Measurements from ENCODE around the gene MBD3L2B. TPM values are rescaled to one million over a fixed set of nuclear protein-coding genes. Genes with fewer than 3 reads are reported as not detected.

Gene MBD3L2B
- total and polyA plus RNA-seq, 8 donors, result not detected

GRCh38 chr19:7000333-7000732, 20.9 kb downstream of the MBD3L2B start:
- DNase-seq, result no peak
- ATAC-seq, result peak; percentile 47

GRCh38 chr19:6999933-7000332, 21.3 kb downstream of the MBD3L2B start:
- Histone ChIP-seq H3K9me3 (no peaks in the 10 kb centered on the region), H3K4me1 (peaks cover 0 to 3% of the 10 kb centered on the region in 2 donors), H3K27me3 (peaks cover 0 to 22% of the 10 kb centered on the region in 2 donors), H3K4me3 (no peak overlapping the region), H3K27ac (no peak overlapping the region), H3K36me3 (no peaks in the 10 kb centered on the region)
- ATAC-seq (peak; percentile 24), DNase-seq (no peak)
- intact Hi-C loops (cut with DNase I), result no loop called here
- TF ChIP-seq CTCF (IDR thresholded peaks at IDR 0.05), result no peak

More at GRCh38 chr19:7000333-7000732, 20.9 kb downstream of the MBD3L2B start:
- H3K4me1 ChIP-seq, result peaks cover 0 to 3% of the 10 kb centered on the region in 2 donors
- peaks cover 0 to 22% of the 10 kb centered on the region in 2 donors for H3K27me3 ChIP-seq
- H3K9me3 ChIP-seq, result no peaks in the 10 kb centered on the region
- H3K4me3 ChIP-seq, result no peak overlapping the region
- no peak for TF ChIP-seq CTCF (IDR thresholded peaks at IDR 0.05)
- H3K36me3 ChIP-seq, result no peaks in the 10 kb centered on the region
- no peak overlapping the region for H3K27ac ChIP-seq
- intact Hi-C loops (cut with DNase I), result no loop called here

- intact Hi-C loops (cut with DNase I), result no loop called here
- H3K27ac ChIP-seq, result peak overlapping the region in 1 of 2 donors; percentile 37
- no peak for TF ChIP-seq CTCF (IDR thresholded peaks at IDR 0.05)
- no peaks in the 10 kb centered on the region for H3K9me3 ChIP-seq
- peaks cover 0 to 3% of the 10 kb centered on the region in 2 donors for H3K4me1 ChIP-seq
- H3K36me3 ChIP-seq, result no peaks in the 10 kb centered on the region
- H3K27me3 ChIP-seq, result peaks cover 0 to 22% of the 10 kb centered on the region in 2 donors
- no peak for DNase-seq
- peak; percentile 21 for ATAC-seq
- no peak overlapping the region for H3K4me3 ChIP-seq
Observed at GRCh38 chr19:6997679-6998445, 23.4 kb downstream of the MBD3L2B start.

- no peaks in the 10 kb centered on the region for H3K36me3 ChIP-seq
- no peak overlapping the region for H3K4me3 ChIP-seq
- intact Hi-C loops (cut with DNase I), result no loop called here
- H3K9me3 ChIP-seq, result no peaks in the 10 kb centered on the region
- peaks cover 0 to 13% of the 10 kb centered on the region in 2 donors for H3K27me3 ChIP-seq
- peaks cover 0 to 3% of the 10 kb centered on the region in 2 donors for H3K4me1 ChIP-seq
- no peak for DNase-seq
- no peak for ATAC-seq
- TF ChIP-seq CTCF (IDR thresholded peaks at IDR 0.05), result no peak
- H3K27ac ChIP-seq, result no peak overlapping the region
Observed at GRCh38 chr19:6996810-6997209, 24.4 kb downstream of the MBD3L2B start.

- ATAC-seq, result no peak
- Histone ChIP-seq H3K4me3 (no peak overlapping the region), H3K4me1 (no peaks in the 10 kb centered on the region), H3K9me3 (no peaks in the 10 kb centered on the region), H3K36me3 (no peaks in the 10 kb centered on the region), H3K27me3 (peaks cover 0 to 8% of the 10 kb centered on the region in 2 donors), H3K27ac (no peak overlapping the region)
- TF ChIP-seq CTCF (IDR thresholded peaks at IDR 0.05), result no peak
- DNase-seq, result no peak
- intact Hi-C loops (cut with DNase I), result no loop called here
Observed at GRCh38 chr19:6995054-6995453, 26.2 kb downstream of the MBD3L2B start.
